ENCODE measurements around the gene COMMD1. TPM values are rescaled to one million over a fixed set of nuclear protein-coding genes. Genes with fewer than 3 reads are reported as not detected.
"Not testable (repeated sequence)": the region's sequence is repeated elsewhere in the genome, so short reads cannot be mapped to it uniquely, and the experiment has no call there.

The COMMD1 gene
- total RNA-seq, 4 donors from 2014 or later = 76.0 to 132 (median 100) TPM

DNA sequence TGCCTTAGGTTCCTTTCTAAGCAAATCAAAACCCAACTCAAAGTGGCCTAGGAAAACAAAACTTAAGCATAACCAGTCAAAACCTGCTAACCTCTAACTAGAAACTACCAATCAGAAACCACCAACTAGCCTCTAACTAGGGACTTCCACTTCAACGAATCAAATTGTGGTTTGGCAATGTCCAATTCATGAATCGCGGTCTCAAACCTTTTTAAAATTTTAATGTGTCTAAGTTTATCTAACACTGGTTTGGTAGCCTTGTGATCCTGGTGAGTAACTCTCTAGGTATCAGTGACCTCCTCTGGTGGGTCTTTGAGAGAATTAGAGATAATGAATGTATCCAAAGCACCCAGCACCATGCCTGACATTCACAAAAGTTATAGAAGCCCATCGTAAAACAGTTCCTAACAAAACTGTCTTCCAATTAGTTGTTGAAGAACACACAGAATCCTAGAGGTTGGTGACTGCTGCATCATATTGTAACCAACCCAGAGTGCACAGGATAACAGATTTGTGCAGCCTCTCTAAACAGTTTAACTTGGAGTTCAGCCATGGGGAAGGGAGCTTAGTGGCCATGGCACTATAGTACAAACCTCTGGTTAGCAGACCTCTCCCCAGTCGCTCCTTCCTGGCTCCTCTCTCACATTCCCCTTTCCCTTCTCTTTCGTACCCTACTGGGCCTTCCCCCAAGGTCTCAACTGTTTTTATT, 245.3 kb downstream of the COMMD1 start:
- WGBS, 2 donors = 87% methylated on average over 6 of the region's 6 CpGs
- no peak for DNase-seq
- intact Hi-C loops (cut with DNase I) = no loop called here
- Histone ChIP-seq H3K36me3 (no peaks in the 10 kb centered on the region), H3K27ac (peak overlapping the region in 2 of 3 donors; percentile 2 to 11), H3K4me1 (peaks cover 6% of the 10 kb centered on the region in 2 donors), H3K9me3 (no peaks in the 10 kb centered on the region), H3K27me3 (no peaks in the 10 kb centered on the region), H3K4me3 (replicated peaks in 1 of 3) (no peak overlapping the region)
- no peak for TF ChIP-seq POLR2A (IDR thresholded peaks at IDR 0.05)
- TF ChIP-seq, protein P1, sequence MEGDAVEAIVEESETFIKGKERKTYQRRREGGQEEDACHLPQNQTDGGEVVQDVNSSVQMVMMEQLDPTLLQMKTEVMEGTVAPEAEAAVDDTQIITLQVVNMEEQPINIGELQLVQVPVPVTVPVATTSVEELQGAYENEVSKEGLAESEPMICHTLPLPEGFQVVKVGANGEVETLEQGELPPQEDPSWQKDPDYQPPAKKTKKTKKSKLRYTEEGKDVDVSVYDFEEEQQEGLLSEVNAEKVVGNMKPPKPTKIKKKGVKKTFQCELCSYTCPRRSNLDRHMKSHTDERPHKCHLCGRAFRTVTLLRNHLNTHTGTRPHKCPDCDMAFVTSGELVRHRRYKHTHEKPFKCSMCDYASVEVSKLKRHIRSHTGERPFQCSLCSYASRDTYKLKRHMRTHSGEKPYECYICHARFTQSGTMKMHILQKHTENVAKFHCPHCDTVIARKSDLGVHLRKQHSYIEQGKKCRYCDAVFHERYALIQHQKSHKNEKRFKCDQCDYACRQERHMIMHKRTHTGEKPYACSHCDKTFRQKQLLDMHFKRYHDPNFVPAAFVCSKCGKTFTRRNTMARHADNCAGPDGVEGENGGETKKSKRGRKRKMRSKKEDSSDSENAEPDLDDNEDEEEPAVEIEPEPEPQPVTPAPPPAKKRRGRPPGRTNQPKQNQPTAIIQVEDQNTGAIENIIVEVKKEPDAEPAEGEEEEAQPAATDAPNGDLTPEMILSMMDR (IDR thresholded peaks at IDR 0.05) = no peak

DNA sequence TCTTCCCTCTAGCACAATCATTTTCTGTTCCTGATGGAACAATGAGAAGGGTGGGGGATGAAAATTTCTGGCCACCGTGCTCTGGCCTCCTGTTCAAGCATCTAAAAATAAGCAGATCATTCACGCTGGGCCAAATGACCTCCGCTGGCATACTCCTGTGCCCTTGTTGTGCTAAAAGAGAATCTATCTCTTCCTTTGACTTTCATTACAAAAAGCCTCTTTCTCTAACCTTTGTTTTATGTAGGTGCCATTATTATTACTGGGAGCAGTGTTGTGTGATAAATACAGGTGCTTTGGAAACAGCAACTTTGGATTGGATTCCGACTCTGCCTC, 245.8 kb downstream of the COMMD1 start:
- H3K36me3 ChIP-seq = no peaks in the 10 kb centered on the region
- peak overlapping the region; percentile 2 to 18 (median 11) for H3K27ac ChIP-seq
- H3K4me3 ChIP-seq (replicated peaks in 1 of 3) = no peak overlapping the region
- intact Hi-C loops (cut with DNase I) = no loop called here
- no peaks in the 10 kb centered on the region for H3K27me3 ChIP-seq
- no peaks in the 10 kb centered on the region for H3K9me3 ChIP-seq
- no peak for TF ChIP-seq POLR2A (IDR thresholded peaks at IDR 0.05)
- TF ChIP-seq, protein P1 (IDR thresholded peaks at IDR 0.05) = no peak
- 46 to 55% methylated on average over 4 of the region's 4 CpGs for WGBS, 2 donors
- peak; percentile 23 to 28 for DNase-seq
- H3K4me1 ChIP-seq = peaks cover 6% of the 10 kb centered on the region in 2 donors

DNA sequence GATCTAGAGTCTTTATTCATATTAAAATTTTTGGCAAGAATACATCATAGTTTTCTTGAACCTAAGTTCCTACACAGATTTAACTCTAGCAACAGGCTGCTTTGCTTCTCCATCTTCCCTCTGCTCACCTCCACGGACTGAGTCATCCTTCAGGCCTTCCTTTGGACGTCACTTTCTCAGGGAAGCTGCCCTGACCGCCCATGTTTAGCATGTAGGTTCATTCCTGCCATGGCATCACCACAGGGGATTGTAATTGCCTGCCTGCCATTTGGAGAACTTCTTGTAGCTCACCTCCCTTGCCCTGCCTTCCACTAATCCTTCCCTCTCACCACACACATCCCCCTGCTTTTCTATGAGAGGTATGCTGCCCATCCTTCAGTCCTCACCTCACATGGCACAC, 246.5 kb downstream of the COMMD1 start:
- Histone ChIP-seq H3K4me3 (replicated peaks in 1 of 3) (no peak overlapping the region), H3K36me3 (no peaks in the 10 kb centered on the region), H3K27ac (peak overlapping the region in 1 of 3 donors; percentile 18), H3K9me3 (no peaks in the 10 kb centered on the region), H3K4me1 (peaks cover 11% of the 10 kb centered on the region in 2 donors), H3K27me3 (no peaks in the 10 kb centered on the region)
- no peak for TF ChIP-seq POLR2A (IDR thresholded peaks at IDR 0.05)
- TF ChIP-seq, protein P1 (IDR thresholded peaks at IDR 0.05) = no peak
- intact Hi-C loops (cut with DNase I) = no loop called here
- no peak for DNase-seq
- WGBS, 2 donors = 89 to 90% methylated on average over 3 of the region's 3 CpGs

DNA sequence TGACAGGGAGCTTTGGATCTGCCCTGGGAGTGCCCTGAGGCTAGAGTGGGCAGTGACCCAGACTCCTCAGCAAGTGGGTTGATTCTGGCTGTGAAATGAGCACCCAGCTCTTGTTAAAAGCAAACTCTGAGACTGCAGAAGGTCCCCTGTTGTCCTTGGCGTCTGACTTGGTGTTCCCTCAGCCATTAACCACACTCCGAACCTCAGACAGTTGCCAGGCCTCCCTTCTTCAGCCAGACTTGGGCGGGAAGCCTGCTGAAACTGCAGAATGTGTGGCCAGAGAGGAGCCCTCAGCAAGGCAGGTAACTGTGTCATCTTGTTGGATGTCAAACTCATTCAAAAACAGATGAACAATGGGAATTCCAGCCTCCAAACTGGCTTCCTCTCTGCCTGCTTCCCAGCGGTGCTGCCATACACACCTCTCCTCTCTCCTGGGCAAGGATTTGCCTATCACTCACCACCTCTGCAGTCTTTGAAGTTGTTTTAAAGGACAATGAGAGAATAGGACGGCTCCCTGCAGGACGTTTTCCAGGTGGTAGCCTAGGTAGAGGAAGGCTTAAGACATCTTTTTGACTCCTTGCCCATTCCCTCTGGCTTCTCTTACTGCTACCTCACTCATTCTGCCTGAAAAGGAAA, 251.5 kb downstream of the COMMD1 start:
- H3K27ac ChIP-seq = peak overlapping the region in 2 of 3 donors; percentile 15 to 37
- no peaks in the 10 kb centered on the region for H3K9me3 ChIP-seq
- intact Hi-C loops (cut with DNase I) = no loop called here
- no peak overlapping the region for H3K4me3 ChIP-seq (replicated peaks in 1 of 3)
- no peaks in the 10 kb centered on the region for H3K27me3 ChIP-seq
- 54 to 60% methylated on average over 4 to 6 of the region's 6 CpGs for WGBS, 2 donors
- peak; percentile 60 to 72 for DNase-seq
- peaks cover 13 to 20% of the 10 kb centered on the region in 2 donors for H3K4me1 ChIP-seq
- no peaks in the 10 kb centered on the region for H3K36me3 ChIP-seq
- TF ChIP-seq, protein P1 (IDR thresholded peaks at IDR 0.05) = no peak
- TF ChIP-seq POLR2A (IDR thresholded peaks at IDR 0.05) = no peak

DNA sequence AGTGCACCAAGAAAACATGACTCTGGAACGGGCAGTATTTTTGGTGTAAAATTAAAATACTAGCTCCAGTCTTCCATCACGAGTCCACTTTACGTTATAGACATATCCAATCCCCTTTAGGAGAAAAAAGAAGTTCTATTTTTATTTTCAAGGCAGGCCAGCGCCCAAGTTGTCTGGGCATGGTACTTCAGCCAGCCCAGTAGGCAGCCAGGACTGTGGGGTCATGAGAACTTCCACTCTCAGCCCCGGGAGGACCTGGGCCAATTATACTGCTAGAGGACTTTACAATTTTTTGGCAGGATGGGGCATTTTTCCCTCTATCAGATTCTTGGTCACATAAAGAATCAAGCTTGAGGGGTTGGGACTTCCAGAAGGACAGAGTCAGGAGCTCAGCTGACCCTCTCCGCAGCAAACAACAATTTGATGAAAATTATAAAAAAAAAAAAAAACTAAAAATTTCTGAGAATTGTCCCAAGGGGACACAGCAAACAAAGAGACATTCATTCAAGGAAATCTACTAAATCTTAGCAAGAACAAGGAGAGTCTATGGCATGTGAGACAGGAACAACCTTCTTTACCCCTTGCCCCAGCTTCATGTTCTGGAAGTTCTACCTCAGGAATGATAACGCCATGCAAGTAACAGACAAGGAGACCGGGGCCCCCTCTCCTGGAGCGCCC, 253.1 kb downstream of the COMMD1 start:
- H3K9me3 ChIP-seq = no peaks in the 10 kb centered on the region
- H3K4me1 ChIP-seq = peaks cover 13 to 20% of the 10 kb centered on the region in 2 donors
- intact Hi-C loops (cut with DNase I) = no loop called here
- DNase-seq = peak; percentile 33 to 40
- H3K36me3 ChIP-seq = no peaks in the 10 kb centered on the region
- H3K27ac ChIP-seq = no peak overlapping the region
- H3K4me3 ChIP-seq (replicated peaks in 1 of 3) = no peak overlapping the region
- TF ChIP-seq POLR2A (IDR thresholded peaks at IDR 0.05) = no peak
- TF ChIP-seq, protein P1 (IDR thresholded peaks at IDR 0.05) = no peak
- no peaks in the 10 kb centered on the region for H3K27me3 ChIP-seq
- 58 to 68% methylated on average over 9 of the region's 9 CpGs for WGBS, 2 donors

DNA sequence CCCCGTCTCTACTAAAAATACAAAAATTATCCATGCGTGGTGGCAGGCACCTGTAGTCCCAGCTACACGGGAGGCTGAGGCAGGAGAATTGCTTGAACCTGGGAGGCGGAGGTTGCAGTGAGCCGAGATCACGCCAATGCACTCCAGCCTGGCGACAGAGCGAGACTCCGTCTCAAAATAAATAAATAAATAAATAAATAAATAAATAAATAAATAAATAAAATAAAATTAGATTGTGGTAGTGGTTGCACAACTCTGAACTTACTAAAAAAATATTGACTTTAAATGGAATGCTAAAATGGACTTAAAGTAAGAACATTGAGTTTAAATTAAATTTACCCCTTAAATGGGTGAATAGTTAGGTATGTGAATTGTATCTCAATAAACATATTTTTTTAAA, 255.2 kb downstream of the COMMD1 start:
- WGBS, 2 donors = 95 to 98% methylated on average over 9 of the region's 9 CpGs
- H3K36me3 ChIP-seq; H3K4me3 ChIP-seq (replicated peaks in 1 of 3); H3K27ac ChIP-seq; intact Hi-C loops (cut with DNase I); H3K9me3 ChIP-seq; DNase-seq; H3K27me3 ChIP-seq: not testable (repeated sequence)
- H3K4me1 ChIP-seq = peaks cover 13 to 20% of the 10 kb centered on the region in 2 donors

Measured in thyroid gland (tissue), 4 donors.